ENCODE data around the gene EPB41. TPM values are rescaled to one million over a fixed set of nuclear protein-coding genes. Genes with fewer than 3 reads are reported as not detected.

The EPB41 gene
- total and polyA plus RNA-seq, 9 of the 15 experiments (the other 6 are each of a cell fraction or from before 2014, with no cell fraction given) = 3.7 to 213 (median 141) TPM

DNA sequence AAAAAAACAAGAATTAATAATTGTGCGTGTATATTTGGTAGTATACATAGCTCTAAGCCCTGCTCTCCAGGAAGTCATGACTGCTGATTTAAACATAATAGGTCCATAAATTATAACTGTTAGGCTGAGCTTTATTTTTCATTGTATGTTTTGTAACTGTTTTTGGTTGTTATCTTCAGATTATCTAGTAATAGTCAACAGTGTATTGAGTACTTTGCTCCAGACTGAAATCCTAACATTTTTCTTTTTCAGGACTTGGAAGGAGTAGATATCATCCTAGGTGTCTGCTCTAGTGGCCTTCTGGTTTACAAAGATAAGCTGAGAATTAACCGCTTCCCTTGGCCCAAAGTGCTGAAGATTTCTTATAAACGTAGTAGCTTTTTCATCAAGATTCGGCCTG, 118.5 kb downstream of the EPB41 start (continued):
- TF ChIP-seq, protein P1, sequence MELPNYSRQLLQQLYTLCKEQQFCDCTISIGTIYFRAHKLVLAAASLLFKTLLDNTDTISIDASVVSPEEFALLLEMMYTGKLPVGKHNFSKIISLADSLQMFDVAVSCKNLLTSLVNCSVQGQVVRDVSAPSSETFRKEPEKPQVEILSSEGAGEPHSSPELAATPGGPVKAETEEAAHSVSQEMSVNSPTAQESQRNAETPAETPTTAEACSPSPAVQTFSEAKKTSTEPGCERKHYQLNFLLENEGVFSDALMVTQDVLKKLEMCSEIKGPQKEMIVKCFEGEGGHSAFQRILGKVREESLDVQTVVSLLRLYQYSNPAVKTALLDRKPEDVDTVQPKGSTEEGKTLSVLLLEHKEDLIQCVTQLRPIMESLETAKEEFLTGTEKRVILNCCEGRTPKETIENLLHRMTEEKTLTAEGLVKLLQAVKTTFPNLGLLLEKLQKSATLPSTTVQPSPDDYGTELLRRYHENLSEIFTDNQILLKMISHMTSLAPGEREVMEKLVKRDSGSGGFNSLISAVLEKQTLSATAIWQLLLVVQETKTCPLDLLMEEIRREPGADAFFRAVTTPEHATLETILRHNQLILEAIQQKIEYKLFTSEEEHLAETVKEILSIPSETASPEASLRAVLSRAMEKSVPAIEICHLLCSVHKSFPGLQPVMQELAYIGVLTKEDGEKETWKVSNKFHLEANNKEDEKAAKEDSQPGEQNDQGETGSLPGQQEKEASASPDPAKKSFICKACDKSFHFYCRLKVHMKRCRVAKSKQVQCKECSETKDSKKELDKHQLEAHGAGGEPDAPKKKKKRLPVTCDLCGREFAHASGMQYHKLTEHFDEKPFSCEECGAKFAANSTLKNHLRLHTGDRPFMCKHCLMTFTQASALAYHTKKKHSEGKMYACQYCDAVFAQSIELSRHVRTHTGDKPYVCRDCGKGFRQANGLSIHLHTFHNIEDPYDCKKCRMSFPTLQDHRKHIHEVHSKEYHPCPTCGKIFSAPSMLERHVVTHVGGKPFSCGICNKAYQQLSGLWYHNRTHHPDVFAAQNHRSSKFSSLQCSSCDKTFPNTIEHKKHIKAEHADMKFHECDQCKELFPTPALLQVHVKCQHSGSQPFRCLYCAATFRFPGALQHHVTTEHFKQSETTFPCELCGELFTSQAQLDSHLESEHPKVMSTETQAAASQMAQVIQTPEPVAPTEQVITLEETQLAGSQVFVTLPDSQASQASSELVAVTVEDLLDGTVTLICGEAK (IDR thresholded peaks at IDR 0.05) = 0 out of 2 replicates have a peak, but pooled peaks have one; percentile 24
- TF ChIP-seq, protein P1 (CRISPR knock-in tag; IDR thresholded peaks at IDR 0.05) = no peak
- TF ChIP-seq TAL1 (IDR thresholded peaks at IDR 0.05) (peak; percentile 96), TBL1XR1 (IDR thresholded peaks at IDR 0.05; ENCODE audit: low read length in 2 of 2) (peak in 1 of 2 experiments; percentile 86; a peak in 1 of 4 replicates), KLF16 (IDR thresholded peaks at IDR 0.05) (peak; percentile 89), HDAC2 (IDR thresholded peaks at IDR 0.05) (peak; percentile 90), EP300 (IDR thresholded peaks at IDR 0.05; ENCODE audit: low read length) (peak; percentile 98), ADNP (tag; IDR thresholded peaks at IDR 0.05) (peak; percentile 69; the same call in 1 of the 2 replicates), BRD9 (IDR thresholded peaks at IDR 0.05; ENCODE audit: low read depth, partially characterized antibody) (no peak)
- TF ChIP-seq, protein P2, sequence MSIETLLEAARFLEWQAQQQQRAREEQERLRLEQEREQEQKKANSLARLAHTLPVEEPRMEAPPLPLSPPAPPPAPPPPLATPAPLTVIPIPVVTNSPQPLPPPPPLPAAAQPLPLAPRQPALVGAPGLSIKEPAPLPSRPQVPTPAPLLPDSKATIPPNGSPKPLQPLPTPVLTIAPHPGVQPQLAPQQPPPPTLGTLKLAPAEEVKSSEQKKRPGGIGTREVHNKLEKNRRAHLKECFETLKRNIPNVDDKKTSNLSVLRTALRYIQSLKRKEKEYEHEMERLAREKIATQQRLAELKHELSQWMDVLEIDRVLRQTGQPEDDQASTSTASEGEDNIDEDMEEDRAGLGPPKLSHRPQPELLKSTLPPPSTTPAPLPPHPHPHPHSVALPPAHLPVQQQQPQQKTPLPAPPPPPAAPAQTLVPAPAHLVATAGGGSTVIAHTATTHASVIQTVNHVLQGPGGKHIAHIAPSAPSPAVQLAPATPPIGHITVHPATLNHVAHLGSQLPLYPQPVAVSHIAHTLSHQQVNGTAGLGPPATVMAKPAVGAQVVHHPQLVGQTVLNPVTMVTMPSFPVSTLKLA (conservative IDR thresholded peaks at IDR 0.05) = peak in 1 of 2 experiments; percentile 56; a peak in 1 of 4 replicates
- TF ChIP-seq, protein P3, sequence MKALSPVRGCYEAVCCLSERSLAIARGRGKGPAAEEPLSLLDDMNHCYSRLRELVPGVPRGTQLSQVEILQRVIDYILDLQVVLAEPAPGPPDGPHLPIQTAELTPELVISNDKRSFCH (CRISPR knock-in tag; IDR thresholded peaks at IDR 0.05) = no peak
- TF ChIP-seq, protein P3 (tag; IDR thresholded peaks at IDR 0.05) = peak; percentile 34; the same call in 1 of the 2 replicates
- TF ChIP-seq, protein P4, sequence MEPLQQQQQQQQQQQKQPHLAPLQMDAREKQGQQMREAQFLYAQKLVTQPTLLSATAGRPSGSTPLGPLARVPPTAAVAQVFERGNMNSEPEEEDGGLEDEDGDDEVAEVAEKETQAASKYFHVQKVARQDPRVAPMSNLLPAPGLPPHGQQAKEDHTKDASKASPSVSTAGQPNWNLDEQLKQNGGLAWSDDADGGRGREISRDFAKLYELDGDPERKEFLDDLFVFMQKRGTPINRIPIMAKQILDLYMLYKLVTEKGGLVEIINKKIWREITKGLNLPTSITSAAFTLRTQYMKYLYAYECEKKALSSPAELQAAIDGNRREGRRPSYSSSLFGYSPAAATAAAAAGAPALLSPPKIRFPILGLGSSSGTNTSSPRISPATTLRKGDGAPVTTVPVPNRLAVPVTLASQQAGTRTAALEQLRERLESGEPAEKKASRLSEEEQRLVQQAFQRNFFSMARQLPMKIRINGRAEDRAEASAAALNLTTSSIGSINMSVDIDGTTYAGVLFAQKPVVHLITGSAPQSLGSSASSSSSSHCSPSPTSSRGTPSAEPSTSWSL (CRISPR knock-in tag; IDR thresholded peaks at IDR 0.05; ENCODE audit: borderline replicate concordance) = no peak
- TF ChIP-seq, protein P5, sequence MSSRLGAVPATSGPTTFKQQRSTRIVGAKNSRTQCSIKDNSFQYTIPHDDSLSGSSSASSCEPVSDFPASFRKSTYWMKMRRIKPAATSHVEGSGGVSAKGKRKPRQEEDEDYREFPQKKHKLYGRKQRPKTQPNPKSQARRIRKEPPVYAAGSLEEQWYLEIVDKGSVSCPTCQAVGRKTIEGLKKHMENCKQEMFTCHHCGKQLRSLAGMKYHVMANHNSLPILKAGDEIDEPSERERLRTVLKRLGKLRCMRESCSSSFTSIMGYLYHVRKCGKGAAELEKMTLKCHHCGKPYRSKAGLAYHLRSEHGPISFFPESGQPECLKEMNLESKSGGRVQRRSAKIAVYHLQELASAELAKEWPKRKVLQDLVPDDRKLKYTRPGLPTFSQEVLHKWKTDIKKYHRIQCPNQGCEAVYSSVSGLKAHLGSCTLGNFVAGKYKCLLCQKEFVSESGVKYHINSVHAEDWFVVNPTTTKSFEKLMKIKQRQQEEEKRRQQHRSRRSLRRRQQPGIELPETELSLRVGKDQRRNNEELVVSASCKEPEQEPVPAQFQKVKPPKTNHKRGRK (tag; IDR thresholded peaks at IDR 0.05) = no peak
